H1 (cell line): ENCODE results near the gene ADORA1. TPM values are rescaled to one million over a fixed set of nuclear protein-coding genes. Genes with fewer than 3 reads are reported as not detected.

Experiments used
- CTCF ChIA-PET: fragments of 300-600 bp; sonication (Branson Sonifier 250); formaldehyde crosslinking; loops from one replicate; lab custom pipeline; 2021; ENCODE audit not compliant: partially characterized antibody; lab: Charles Lee
- POLR2A ChIA-PET: fragments of 300-600 bp; sonication (Branson Sonifier 250); formaldehyde crosslinking; loops from one replicate; lab custom pipeline; 2021; ENCODE audit warnings: inconsistent platforms; ENCODE audit not compliant: partially characterized antibody; lab: Charles Lee
- DNase-seq, 2 experiments: peaks; one replicate each; pipeline versions ENCODE4 v3.0.0 to v3.0.0-alpha.2; 2010 to 2022; ENCODE audit warnings: low spot score in 2 of 2, low read depth in 1 of 2, mixed read lengths in 1 of 2
- FAIRE-seq: peaks from 2 replicates; lab custom pipeline; 2011; peaks lifted over from hg19 to GRCh38; lab: Jason Lieb, UNC
- H2AFZ ChIP-seq: 2 replicates; pipeline ENCODE4 v1.8.1; 2012; ENCODE audit warnings: low read length, inconsistent platforms
- H2AK5ac ChIP-seq: 2 replicates; pipeline ENCODE4 v1.6.1; 2013; ENCODE audit warnings: low read depth, low read length
- H2BK120ac ChIP-seq: replicated peaks from 2 replicates; pipeline ENCODE3; 2013; ENCODE audit warnings: low read depth, low read length, inconsistent platforms
- H2BK12ac ChIP-seq: 2 replicates; pipeline ENCODE4 v1.6.1; 2013; ENCODE audit warnings: low read depth, low read length
- H2BK15ac ChIP-seq: 2 replicates; pipeline ENCODE4 v1.6.1; 2013; ENCODE audit warnings: low read length
- H2BK20ac ChIP-seq: 2 replicates; pipeline ENCODE4 v1.6.1; 2013; ENCODE audit warnings: low read length
- H2BK5ac ChIP-seq: 2 replicates; pipeline ENCODE4 v1.6.1; 2013; ENCODE audit warnings: low read depth, low read length
- H3K14ac ChIP-seq: 2 replicates; pipeline ENCODE4 v1.6.1; 2013; ENCODE audit warnings: inconsistent platforms; ENCODE audit not compliant: insufficient read length
- H3K18ac ChIP-seq: 2 replicates; pipeline ENCODE4 v1.6.1; 2013; ENCODE audit warnings: low read length; ENCODE audit errors: extremely low read depth
- H3K23ac ChIP-seq: 2 replicates; pipeline ENCODE4 v1.6.1; 2013; ENCODE audit warnings: inconsistent platforms; ENCODE audit not compliant: insufficient read length
- H3K23me2 ChIP-seq: 2 replicates; pipeline ENCODE4 v1.6.1; 2013; ENCODE audit warnings: low read depth, low read length
- H3K27ac ChIP-seq: 2 replicates; pipeline ENCODE4 v1.6.1; 2011; ENCODE audit warnings: low read depth, low read length, inconsistent platforms
- H3K27me3 ChIP-seq, 4 experiments: replicated peaks in 1 of 4; 1 replicate in 1 of 4; 2 replicates in 3 of 4; pipeline versions ENCODE4 v1.6.1 to v1.8.1; 2011 to 2013; ENCODE audit warnings: low read length in 3 of 4, mild to moderate bottlenecking in 3 of 4, inconsistent platforms in 2 of 4, mixed read lengths in 2 of 4, moderate library complexity in 1 of 4; ENCODE audit not compliant: control insufficient read depth in 3 of 4, insufficient read depth in 3 of 4; ENCODE audit errors: extremely low read depth in 1 of 4
- H3K36me3 ChIP-seq, 4 experiments: 2 replicates each; pipeline versions ENCODE4 v1.6.1 to v1.8.1; 2011 to 2013; ENCODE audit warnings: mild to moderate bottlenecking in 4 of 4, low read length in 3 of 4, moderate library complexity in 2 of 4, control low read depth in 1 of 4, inconsistent platforms in 1 of 4; ENCODE audit not compliant: insufficient read depth in 4 of 4, control insufficient read depth in 2 of 4
- H3K4ac ChIP-seq: replicated peaks from 2 replicates; pipeline ENCODE3; 2013; ENCODE audit warnings: low read length, low read depth, mixed read lengths, inconsistent platforms; ENCODE audit not compliant: insufficient read length
- H3K4me1 ChIP-seq, 4 experiments: replicated peaks in 1 of 4; 1 replicate in 1 of 4; 2 replicates in 3 of 4; pipeline versions ENCODE4 v1.6.1 to v1.8.1; 2011 to 2013; ENCODE audit warnings: low read length in 3 of 4, inconsistent platforms in 2 of 4, mixed read lengths in 1 of 4; ENCODE audit not compliant: insufficient read depth in 4 of 4, control insufficient read depth in 3 of 4
- H3K4me2 ChIP-seq, 2 experiments: 2 replicates each; pipeline versions ENCODE4 v1.6.1 to v1.8.1; 2011 to 2013; ENCODE audit warnings: low read depth in 2 of 2, low read length in 2 of 2, control low read depth in 1 of 2, inconsistent platforms in 1 of 2, mild to moderate bottlenecking in 1 of 2; ENCODE audit not compliant: insufficient read depth in 1 of 2
- H3K4me3 ChIP-seq, 4 experiments: fragments of 200-600, 300-600 bp in 1 of 4; sonication (generic), shearing (Covaris generic), sonication (Bioruptor Twin) in 1 of 4; 2 replicates each; pipeline versions ENCODE4 v1.5.1 to v1.8.1; 2011 to 2016; ENCODE audit warnings: low read length in 4 of 4, low read depth in 3 of 4, control low read depth in 2 of 4, inconsistent platforms in 2 of 4, mild to moderate bottlenecking in 2 of 4, mixed read lengths in 1 of 4, moderate library complexity in 1 of 4; ENCODE audit not compliant: insufficient read depth in 2 of 4; ENCODE audit errors: extremely low read depth in 1 of 4
- H3K56ac ChIP-seq: replicated peaks from 2 replicates; pipeline ENCODE3; 2013; ENCODE audit warnings: low read depth, mild to moderate bottlenecking, mixed read lengths, low read length, inconsistent platforms; ENCODE audit not compliant: insufficient read length
- H3K79me1 ChIP-seq: 2 replicates; pipeline ENCODE4 v1.6.1; 2013; ENCODE audit warnings: low read depth, low read length, control low read depth
- H3K79me2 ChIP-seq, 2 experiments: 2 replicates each; pipeline versions ENCODE4 v1.6.1 to v1.8.1; 2012 to 2013; ENCODE audit warnings: low read length in 2 of 2, mild to moderate bottlenecking in 2 of 2, inconsistent platforms in 1 of 2; ENCODE audit not compliant: insufficient read depth in 2 of 2, control insufficient read depth in 1 of 2
- H3K9ac ChIP-seq, 4 experiments: replicated peaks in 1 of 4; 1 replicate in 1 of 4; 2 replicates in 3 of 4; pipeline versions ENCODE4 v1.6.1 to v1.8.1; 2011 to 2013; ENCODE audit warnings: low read depth in 3 of 4, low read length in 3 of 4, control low read depth in 2 of 4, mild to moderate bottlenecking in 2 of 4, moderate library complexity in 2 of 4, inconsistent platforms in 1 of 4; ENCODE audit errors: extremely low read depth in 1 of 4
- H3K9me3 ChIP-seq, 2 experiments: 2 replicates each; pipeline versions ENCODE4 v1.6.1 to v1.8.1; 2012 to 2013; ENCODE audit warnings: mild to moderate bottlenecking in 2 of 2, moderate library complexity in 2 of 2, control low read depth in 1 of 2, inconsistent platforms in 1 of 2, low read depth in 1 of 2, low read length in 1 of 2, mixed read lengths in 1 of 2; ENCODE audit not compliant: insufficient read depth in 2 of 2
- H4K20me1 ChIP-seq, 2 experiments: replicated peaks in 1 of 2; 2 replicates each; pipeline versions ENCODE3 to v1.8.1; 2011 to 2013; ENCODE audit warnings: inconsistent platforms in 2 of 2, low read length in 2 of 2, mild to moderate bottlenecking in 1 of 2; ENCODE audit not compliant: insufficient read depth in 2 of 2, control insufficient read depth in 1 of 2
- H4K5ac ChIP-seq: 2 replicates; pipeline ENCODE4 v1.6.1; 2013; ENCODE audit warnings: low read length, low read depth, mixed read lengths, inconsistent platforms; ENCODE audit not compliant: insufficient read length
- H4K8ac ChIP-seq: 2 replicates; pipeline ENCODE4 v1.8.0; 2013; ENCODE audit warnings: mild to moderate bottlenecking, moderate library complexity, low read length, inconsistent platforms; ENCODE audit not compliant: insufficient read depth; ENCODE audit errors: extremely low read depth
- H4K91ac ChIP-seq: replicated peaks from 2 replicates; pipeline ENCODE3; 2013; ENCODE audit warnings: low read length, mixed read lengths, inconsistent platforms; ENCODE audit not compliant: insufficient read length
- ATF3 ChIP-seq: IDR thresholded peaks from 2 replicates; pipeline ENCODE4 v1.6.1; 2011; ENCODE audit warnings: low read depth, mild to moderate bottlenecking, low read length; ENCODE audit not compliant: insufficient read depth
- CTCF ChIP-seq, 3 experiments: IDR thresholded peaks; 1 replicate in 2 of 3; 2 replicates in 1 of 3; pipeline versions ENCODE4 v1.5.1 to v1.6.1; 2011; ENCODE audit warnings: low read length in 3 of 3, mild to moderate bottlenecking in 3 of 3, inconsistent platforms in 2 of 3, low read depth in 1 of 3, moderate library complexity in 1 of 3; ENCODE audit not compliant: insufficient read depth in 1 of 3; ENCODE audit errors: control extremely low read depth in 1 of 3
- FOSL1 ChIP-seq: IDR thresholded peaks from 2 replicates; pipeline ENCODE4 v1.6.1; 2011; ENCODE audit warnings: mild to moderate bottlenecking, low read depth, low read length, moderate library complexity; ENCODE audit not compliant: insufficient read depth
- GTF2F1 ChIP-seq: IDR thresholded peaks from 2 replicates; pipeline ENCODE4 v1.6.1; 2012; ENCODE audit warnings: low read depth, low read length, improper control_type of control experiment, borderline replicate concordance
- JUND ChIP-seq: IDR thresholded peaks from 2 replicates; pipeline ENCODE4 v1.6.1; 2011; ENCODE audit warnings: mild to moderate bottlenecking, improper control_type of control experiment, low read length
- RAD21 ChIP-seq, 2 experiments: IDR thresholded peaks in 1 of 2; conservative IDR thresholded peaks in 1 of 2; 2 replicates each; pipeline ENCODE4 v1.6.1; 2011; ENCODE audit warnings: low read depth in 2 of 2, low read length in 2 of 2, improper control_type of control experiment in 1 of 2, inconsistent platforms in 1 of 2, mild to moderate bottlenecking in 1 of 2, moderate library complexity in 1 of 2
- SP2 ChIP-seq: IDR thresholded peaks from 2 replicates; pipeline ENCODE4 v1.6.1; 2012; ENCODE audit warnings: mild to moderate bottlenecking, low read length, inconsistent platforms
- TAF7 ChIP-seq: optimal IDR thresholded peaks from 2 replicates; pipeline ENCODE3; 2011; ENCODE audit warnings: low read depth, mild to moderate bottlenecking, inconsistent platforms, low read length, moderate library complexity, borderline replicate concordance
- WGBS, 2 experiments: shearing (Covaris generic) in 1 of 2; methylation state at CpG; one replicate each; pipeline versions ENCODE4 v1.1.6 to v1.1.7; 2013 to 2015; ENCODE audit warnings: low lambda C conversion rate in 2 of 2, mixed read lengths in 2 of 2, inconsistent platforms in 1 of 2, low coverage in 1 of 2, missing lambda C conversion rate in 1 of 2; ENCODE audit not compliant: insufficient replicate concordance in 2 of 2, insufficient coverage in 1 of 2, insufficient read length in 1 of 2; ENCODE audit errors: extremely low coverage in 1 of 2, missing lambda C conversion rate in 1 of 2; 5-methylcytosine and 5-hydroxymethylcytosine counted together
- polyA plus RNA-seq, 7 experiments: library from polyadenylated mRNA; depleted of rRNA in 3 of 7; stranded (reverse) in 5 of 7; unstranded in 2 of 7; fragments of >200 nt in 5 of 7; fragments of 200-250 nt in 2 of 7; gene quantifications; 1 replicate in 5 of 7; 2 replicates in 1 of 7; 4 replicates in 1 of 7; pipeline versions ENCODE4 v1.2.1 to v1.2.3, GENCODE V29; 2011 to 2013; ENCODE audit warnings: missing spikeins in 2 of 7, mixed read lengths in 2 of 7
- total RNA-seq: library from RNA; stranded (reverse); fragmentation: NEBNext Ultra II Directional; extraction: Animal tissue kit (Norgen Biotek cat#: 25700); gene quantifications from 2 replicates; pipeline ENCODE4 v1.2.1, GENCODE V29; 2021

Gene ADORA1
- total and polyA plus RNA-seq, 2 of the 8 experiments (the other 6 are each of a cell fraction or from before 2014, with no cell fraction given) = 3.3 to 6.7 TPM

- no peak overlapping the region for H2BK15ac ChIP-seq
- no peaks in the 10 kb centered on the region for H3K79me1 ChIP-seq
- no peaks in the 10 kb centered on the region; a peak in 1 of 7 replicates for H3K4me1 ChIP-seq
- 86% methylated on average over 14 of the region's 14 CpGs; no CpG with 5 or more reads in 1 of the 2 experiments for WGBS, 2 experiments
- no peaks in the 10 kb centered on the region for H3K79me2 ChIP-seq
- no peak overlapping the region for H3K18ac ChIP-seq
- H3K9ac ChIP-seq = no peak overlapping the region
- no peaks in the 10 kb centered on the region for H3K36me3 ChIP-seq
- no peaks in the 10 kb centered on the region for H3K27me3 ChIP-seq
- no peak overlapping the region for H3K23ac ChIP-seq
- H3K4me3 ChIP-seq = no peak overlapping the region
- H3K56ac ChIP-seq = no peak overlapping the region
- no peak overlapping the region for H2BK20ac ChIP-seq
- POLR2A ChIA-PET = interaction anchor here (1.0 kb wide), 1 partner anchor 42 kb away, joined by 3 read pairs; no protein-coding TSS in a partner anchor
- no peak overlapping the region for H2BK5ac ChIP-seq
- no peak overlapping the region for H2BK120ac ChIP-seq
- H2BK12ac ChIP-seq = 0 out of 2 replicates have a peak overlapping the region, but pooled peaks have one; percentile 39
- H3K9me3 ChIP-seq = no peaks in the 10 kb centered on the region
- CTCF ChIA-PET = interaction anchor here (0.7 to 16.8 kb wide), 20 partner anchors 9 to 167 kb away, joined by 3 to 511 read pairs (median 4); partner anchors contain the start of genes ADORA1 and MYBPH
- H2AFZ ChIP-seq = no peak overlapping the region
- no peak overlapping the region for H3K27ac ChIP-seq
- H4K5ac ChIP-seq = no peak overlapping the region
- no peak overlapping the region for H4K91ac ChIP-seq
- H3K14ac ChIP-seq = no peak overlapping the region
- FAIRE-seq (no peak), DNase-seq (no peak)
- no peak overlapping the region for H2AK5ac ChIP-seq
- no peaks in the 10 kb centered on the region for H4K20me1 ChIP-seq
- H3K4ac ChIP-seq = no peak overlapping the region
- no peak overlapping the region for H3K4me2 ChIP-seq
- H4K8ac ChIP-seq = no peak overlapping the region
- H3K23me2 ChIP-seq = no peaks in the 10 kb centered on the region
- TF ChIP-seq ATF3 = no peak
- no peak for TF ChIP-seq FOSL1
- no peak for TF ChIP-seq SP2
- peak; percentile 15 to 32 (median 17); a peak in 2 of 4 replicates for TF ChIP-seq CTCF (IDR thresholded peaks at IDR 0.05; ENCODE audit: control extremely low read depth in 1 of 3, insufficient read depth in 1 of 3, low read depth in 1 of 3, low read length in 3 of 3)
- TF ChIP-seq TAF7 = no peak
- TF ChIP-seq GTF2F1 = no peak
- peak; percentile 5 to 23; a peak in 1 of 4 replicates for TF ChIP-seq RAD21 (IDR thresholded peaks at IDR 0.05 in 1 of 2, conservative IDR thresholded peaks at IDR 0.05 in 1 of 2; ENCODE audit: low read depth in 2 of 2, low read length in 2 of 2)
- no peak for TF ChIP-seq JUND
Measured at GRCh38 chr1:203166192-203166940, 38.8 kb downstream of the ADORA1 start.
